HEK293 (cell line): ENCODE measurements around the gene KIAA0825.
A peak's percentile ranks its signal among the peaks of the same experiment; 100 is the strongest.
"Not testable (repeated sequence)": the region's sequence is repeated elsewhere in the genome, so short reads cannot be mapped to it uniquely, and the experiment has no call there.

Source experiments
- CTCF ChIA-PET: fragments of 350-600 bp; formaldehyde crosslinking; extraction: SDS; loops from one replicate; lab custom pipeline; 2021; ENCODE audit warnings: antibody characterized with exemption; lab: Yijun Ruan, JAX
- POLR2A ChIA-PET: fragments of 300-600 bp; formaldehyde crosslinking; extraction: SDS; loops from one replicate; lab custom pipeline; 2020; ENCODE audit warnings: antibody characterized with exemption, inconsistent platforms; lab: Yijun Ruan, JAX
- H3K27ac ChIP-seq: fragments of 200-500 bp; sonication (Bioruptor generic); 2 replicates; pipeline ENCODE4 v1.5.1; 2014; ENCODE audit warnings: low read depth, low read length, control low read depth, inconsistent platforms; ENCODE audit errors: extremely low read depth
- H3K36me3 ChIP-seq, 2 experiments: fragments of 200-500 bp in 1 of 2; sonication (Bioruptor generic) in 1 of 2; 1 replicate in 1 of 2; 2 replicates in 1 of 2; pipeline ENCODE4 v1.5.1; 2014 to 2017; ENCODE audit warnings: inconsistent platforms in 2 of 2, low read length in 2 of 2; ENCODE audit not compliant: control insufficient read depth in 2 of 2, insufficient read depth in 1 of 2
- H3K4me1 ChIP-seq: fragments of 200-500 bp; sonication (Bioruptor generic); 2 replicates; pipeline ENCODE4 v1.5.1; 2014; ENCODE audit warnings: mild to moderate bottlenecking, low read length, inconsistent platforms; ENCODE audit not compliant: control insufficient read depth, insufficient read depth
- H3K4me3 ChIP-seq: 2 replicates; pipeline ENCODE4 v1.5.1; 2011; ENCODE audit warnings: low read depth, mild to moderate bottlenecking, control low read depth, low read length, moderate library complexity
- H3K9me3 ChIP-seq: fragments of 200-500 bp; sonication (Bioruptor generic); 2 replicates; pipeline ENCODE4 v1.5.1; 2014; ENCODE audit warnings: low read depth, low read length, inconsistent platforms; ENCODE audit not compliant: control insufficient read depth, insufficient read depth
- BCL11B ChIP-seq: fragments of 450-650 bp; formaldehyde crosslinking; IDR thresholded peaks from 2 replicates; pipeline ENCODE4 v1.5.1; 2016; ENCODE audit warnings: low read depth, missing biosample characterization, missing genetic modification characterization
- MEIS1 ChIP-seq: sonication (generic); formaldehyde crosslinking; IDR thresholded peaks from 2 replicates; pipeline ENCODE4 v1.8.1; 2022; ENCODE audit warnings: missing genetic modification reagents, mild to moderate bottlenecking, borderline replicate concordance
- SCRT1 ChIP-seq: fragments of 450-650 bp; formaldehyde crosslinking; IDR thresholded peaks from 2 replicates; pipeline ENCODE4 v1.5.1; 2016; ENCODE audit warnings: missing biosample characterization, missing genetic modification characterization, borderline replicate concordance
- SCRT2 ChIP-seq: fragments of 450-650 bp; formaldehyde crosslinking; IDR thresholded peaks from 2 replicates; pipeline ENCODE4 v1.5.1; 2016; ENCODE audit warnings: missing biosample characterization, missing genetic modification characterization
- ZBTB20 ChIP-seq: fragments of 450-650 bp; formaldehyde crosslinking; IDR thresholded peaks from 2 replicates; pipeline ENCODE4 v1.5.1; 2016; ENCODE audit warnings: missing biosample characterization, missing genetic modification characterization
- ZBTB26 ChIP-seq: fragments of 450-650 bp; formaldehyde crosslinking; optimal IDR thresholded peaks from 2 replicates; pipeline ENCODE3; 2016; ENCODE audit warnings: missing biosample characterization, mild to moderate bottlenecking, missing genetic modification characterization
- ZBTB48 ChIP-seq: fragments of 450-650 bp; formaldehyde crosslinking; IDR thresholded peaks from 2 replicates; pipeline ENCODE4 v1.5.1; 2016; ENCODE audit warnings: missing biosample characterization, missing genetic modification characterization
- ZNF112 ChIP-seq: fragments of 450-650 bp; formaldehyde crosslinking; IDR thresholded peaks from 2 replicates; pipeline ENCODE4 v1.5.0; 2017; ENCODE audit warnings: missing biosample characterization, missing genetic modification characterization
- ZNF157 ChIP-seq: fragments of 450-650 bp; formaldehyde crosslinking; IDR thresholded peaks from 2 replicates; pipeline ENCODE4 v1.5.1; 2016; ENCODE audit warnings: missing biosample characterization, missing genetic modification characterization
- ZNF248 ChIP-seq: fragments of 450-650 bp; formaldehyde crosslinking; IDR thresholded peaks from 2 replicates; pipeline ENCODE4 v1.5.1; 2017; ENCODE audit warnings: missing biosample characterization, missing genetic modification characterization
- ZNF341 ChIP-seq: fragments of 450-650 bp; formaldehyde crosslinking; IDR thresholded peaks from 2 replicates; pipeline ENCODE4; 2016; ENCODE audit warnings: low read depth, missing biosample characterization, missing genetic modification characterization
- ZNF521 ChIP-seq: fragments of 450-650 bp; formaldehyde crosslinking; IDR thresholded peaks from 2 replicates; pipeline ENCODE4 v1.5.1; 2017; ENCODE audit warnings: missing biosample characterization, mild to moderate bottlenecking, missing genetic modification characterization
- ZNF621 ChIP-seq: fragments of 450-650 bp; formaldehyde crosslinking; IDR thresholded peaks from 2 replicates; pipeline ENCODE4 v1.5.1; 2017; ENCODE audit warnings: missing biosample characterization, missing genetic modification characterization
- ZNF654 ChIP-seq: fragments of 450-650 bp; formaldehyde crosslinking; IDR thresholded peaks from 2 replicates; pipeline ENCODE4 v1.5.1; 2016; ENCODE audit warnings: low read depth, missing biosample characterization, missing genetic modification characterization
- ZNF677 ChIP-seq: fragments of 450-650 bp; IDR thresholded peaks from 2 replicates; pipeline ENCODE4 v1.5.0; 2018; ENCODE audit warnings: missing biosample characterization, mild to moderate bottlenecking, missing genetic modification characterization, moderate library complexity
- TF ChIP-seq, protein P1 (sequence below): fragments of 450-650 bp; formaldehyde crosslinking; IDR thresholded peaks from 2 replicates; pipeline ENCODE4 v1.5.1; 2016; ENCODE audit warnings: missing biosample characterization, missing genetic modification characterization, borderline replicate concordance
- TF ChIP-seq, protein P2 (sequence below): fragments of 450-650 bp; formaldehyde crosslinking; IDR thresholded peaks from 2 replicates; pipeline ENCODE4 v1.5.1; 2016; ENCODE audit warnings: missing biosample characterization, missing genetic modification characterization

Gene KIAA0825

GRCh38 chr5:94575196-94575595 is 43.2 kb downstream of the KIAA0825 start:
- CTCF ChIA-PET = no interaction called here
- no peak for TF ChIP-seq BCL11B
- TF ChIP-seq ZBTB26 (tag by site-specific recombination) = no peak
- no peak for TF ChIP-seq ZNF621 (tag by site-specific recombination)
- no peak for TF ChIP-seq ZNF654 (tag by site-specific recombination)
- no peak for TF ChIP-seq ZNF248 (tag by site-specific recombination)
- no peak for TF ChIP-seq MEIS1 (CRISPR knock-in tag)
- no peak for TF ChIP-seq ZNF157 (tag by site-specific recombination)
- no peak for TF ChIP-seq ZBTB48 (tag by site-specific recombination)
- TF ChIP-seq, protein P1, sequence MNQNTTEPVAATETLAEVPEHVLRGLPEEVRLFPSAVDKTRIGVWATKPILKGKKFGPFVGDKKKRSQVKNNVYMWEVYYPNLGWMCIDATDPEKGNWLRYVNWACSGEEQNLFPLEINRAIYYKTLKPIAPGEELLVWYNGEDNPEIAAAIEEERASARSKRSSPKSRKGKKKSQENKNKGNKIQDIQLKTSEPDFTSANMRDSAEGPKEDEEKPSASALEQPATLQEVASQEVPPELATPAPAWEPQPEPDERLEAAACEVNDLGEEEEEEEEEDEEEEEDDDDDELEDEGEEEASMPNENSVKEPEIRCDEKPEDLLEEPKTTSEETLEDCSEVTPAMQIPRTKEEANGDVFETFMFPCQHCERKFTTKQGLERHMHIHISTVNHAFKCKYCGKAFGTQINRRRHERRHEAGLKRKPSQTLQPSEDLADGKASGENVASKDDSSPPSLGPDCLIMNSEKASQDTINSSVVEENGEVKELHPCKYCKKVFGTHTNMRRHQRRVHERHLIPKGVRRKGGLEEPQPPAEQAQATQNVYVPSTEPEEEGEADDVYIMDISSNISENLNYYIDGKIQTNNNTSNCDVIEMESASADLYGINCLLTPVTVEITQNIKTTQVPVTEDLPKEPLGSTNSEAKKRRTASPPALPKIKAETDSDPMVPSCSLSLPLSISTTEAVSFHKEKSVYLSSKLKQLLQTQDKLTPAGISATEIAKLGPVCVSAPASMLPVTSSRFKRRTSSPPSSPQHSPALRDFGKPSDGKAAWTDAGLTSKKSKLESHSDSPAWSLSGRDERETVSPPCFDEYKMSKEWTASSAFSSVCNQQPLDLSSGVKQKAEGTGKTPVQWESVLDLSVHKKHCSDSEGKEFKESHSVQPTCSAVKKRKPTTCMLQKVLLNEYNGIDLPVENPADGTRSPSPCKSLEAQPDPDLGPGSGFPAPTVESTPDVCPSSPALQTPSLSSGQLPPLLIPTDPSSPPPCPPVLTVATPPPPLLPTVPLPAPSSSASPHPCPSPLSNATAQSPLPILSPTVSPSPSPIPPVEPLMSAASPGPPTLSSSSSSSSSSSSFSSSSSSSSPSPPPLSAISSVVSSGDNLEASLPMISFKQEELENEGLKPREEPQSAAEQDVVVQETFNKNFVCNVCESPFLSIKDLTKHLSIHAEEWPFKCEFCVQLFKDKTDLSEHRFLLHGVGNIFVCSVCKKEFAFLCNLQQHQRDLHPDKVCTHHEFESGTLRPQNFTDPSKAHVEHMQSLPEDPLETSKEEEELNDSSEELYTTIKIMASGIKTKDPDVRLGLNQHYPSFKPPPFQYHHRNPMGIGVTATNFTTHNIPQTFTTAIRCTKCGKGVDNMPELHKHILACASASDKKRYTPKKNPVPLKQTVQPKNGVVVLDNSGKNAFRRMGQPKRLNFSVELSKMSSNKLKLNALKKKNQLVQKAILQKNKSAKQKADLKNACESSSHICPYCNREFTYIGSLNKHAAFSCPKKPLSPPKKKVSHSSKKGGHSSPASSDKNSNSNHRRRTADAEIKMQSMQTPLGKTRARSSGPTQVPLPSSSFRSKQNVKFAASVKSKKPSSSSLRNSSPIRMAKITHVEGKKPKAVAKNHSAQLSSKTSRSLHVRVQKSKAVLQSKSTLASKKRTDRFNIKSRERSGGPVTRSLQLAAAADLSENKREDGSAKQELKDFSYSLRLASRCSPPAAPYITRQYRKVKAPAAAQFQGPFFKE (tag by site-specific recombination) = no peak
- TF ChIP-seq ZNF677 = no peak
- TF ChIP-seq ZNF521 (tag by site-specific recombination) = no peak
- no peak for TF ChIP-seq ZNF341 (tag by site-specific recombination)
- TF ChIP-seq, protein P2, sequence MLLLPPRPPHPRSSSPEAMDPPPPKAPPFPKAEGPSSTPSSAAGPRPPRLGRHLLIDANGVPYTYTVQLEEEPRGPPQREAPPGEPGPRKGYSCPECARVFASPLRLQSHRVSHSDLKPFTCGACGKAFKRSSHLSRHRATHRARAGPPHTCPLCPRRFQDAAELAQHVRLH = no peak
- no peak for TF ChIP-seq ZNF112 (tag by site-specific recombination)
- no peak for TF ChIP-seq ZBTB20 (tag by site-specific recombination)
- no peak overlapping the region for H3K4me3 ChIP-seq
- H3K36me3 ChIP-seq = no peaks in the 10 kb centered on the region
- no peaks in the 10 kb centered on the region for H3K9me3 ChIP-seq
- H3K4me1 ChIP-seq = no peaks in the 10 kb centered on the region
- POLR2A ChIA-PET = no interaction called here
- H3K27ac ChIP-seq = no peak overlapping the region

- H3K27ac ChIP-seq, H3K4me1 ChIP-seq, H3K4me3 ChIP-seq, H3K9me3 ChIP-seq, POLR2A ChIA-PET, H3K36me3 ChIP-seq, CTCF ChIA-PET: not testable (repeated sequence)
- TF ChIP-seq SCRT1 (tag by site-specific recombination) = 0 out of 2 replicates have a peak, but pooled peaks have one; percentile 46
- peak; percentile 40 for TF ChIP-seq SCRT2 (tag by site-specific recombination)
These were observed 45.1 kb downstream of the KIAA0825 start for GRCh38 chr5:94573349-94573748.
